DND-41 (cell line): Measurements from ENCODE around the gene TNFRSF9.

Experiments used
- ATAC-seq: fragments of 200-7000 bp; cut with Tn5 transposase; 3 replicates; pipeline ENCODE4 v1.9.1; 2021; ENCODE audit warnings: low read depth; ENCODE audit not compliant: insufficient read depth
- DNase-seq: peaks from one replicate; pipeline ENCODE4 v3.0.0-alpha.2; 2020
- H2AFZ ChIP-seq: 2 replicates; pipeline ENCODE4 v1.6.0; 2012; ENCODE audit warnings: low read depth, low read length
- H3K27ac ChIP-seq: 2 replicates; pipeline ENCODE4 v1.5.1; 2012; ENCODE audit warnings: low read length, inconsistent platforms
- H3K27me3 ChIP-seq: fragments of 200-600 bp; sonication (generic); 2 replicates; pipeline ENCODE4 v1.6.0; 2012; ENCODE audit warnings: low read length, mild to moderate bottlenecking, inconsistent platforms; ENCODE audit not compliant: insufficient read depth, poor library complexity
- H3K36me3 ChIP-seq: 2 replicates; pipeline ENCODE4 v1.5.1; 2012; ENCODE audit warnings: low read length, inconsistent platforms; ENCODE audit not compliant: insufficient read depth
- H3K4me1 ChIP-seq: 2 replicates; pipeline ENCODE4 v1.5.1; 2012; ENCODE audit warnings: mild to moderate bottlenecking, low read length; ENCODE audit not compliant: insufficient read depth
- H3K4me2 ChIP-seq: 2 replicates; pipeline ENCODE4 v1.6.0; 2012; ENCODE audit warnings: mild to moderate bottlenecking, moderate library complexity, low read length, inconsistent platforms; ENCODE audit not compliant: insufficient read depth
- H3K4me3 ChIP-seq, 2 experiments: fragments of 200-600 bp in 1 of 2; shearing (Covaris generic) in 1 of 2; 2 replicates each; pipeline ENCODE4 v1.5.1; 2012 to 2016; ENCODE audit warnings: inconsistent platforms in 2 of 2, low read length in 2 of 2, mild to moderate bottlenecking in 2 of 2, low read depth in 1 of 2, moderate library complexity in 1 of 2
- H3K79me2 ChIP-seq: 2 replicates; pipeline ENCODE4 v1.6.0; 2012; ENCODE audit warnings: low read length, inconsistent platforms; ENCODE audit not compliant: insufficient read depth
- H3K9ac ChIP-seq: 2 replicates; pipeline ENCODE4 v1.6.0; 2012; ENCODE audit warnings: low read depth, mild to moderate bottlenecking, inconsistent platforms, low read length, moderate library complexity
- H3K9me3 ChIP-seq: 2 replicates; pipeline ENCODE4 v1.5.1; 2012; ENCODE audit warnings: low read length, moderate library complexity, mild to moderate bottlenecking, inconsistent platforms; ENCODE audit not compliant: insufficient read depth, severe bottlenecking
- H4K20me1 ChIP-seq: 2 replicates; pipeline ENCODE4 v1.6.0; 2012; ENCODE audit warnings: low read length; ENCODE audit not compliant: insufficient read depth
- CTCF ChIP-seq: IDR thresholded peaks from 2 replicates; pipeline ENCODE4 v1.5.1; 2012; ENCODE audit warnings: borderline replicate concordance, low read length, moderate library complexity, mild to moderate bottlenecking; ENCODE audit not compliant: poor library complexity, severe bottlenecking; ENCODE audit errors: extremely low read depth
- EZH2 ChIP-seq: IDR thresholded peaks from 3 replicates; pipeline ENCODE4 v1.6.1; 2012; ENCODE audit warnings: borderline replicate concordance, low read depth, mild to moderate bottlenecking, moderate library complexity, low read length, inconsistent platforms; ENCODE audit not compliant: severe bottlenecking

The TNFRSF9 gene

GRCh38 chr1:7973086-7973485, 32.4 kb upstream of the TNFRSF9 start:
- Histone ChIP-seq H3K27ac (no peak overlapping the region), H3K27me3 (no peaks in the 10 kb centered on the region), H3K9ac (no peak overlapping the region), H3K4me3 (no peak overlapping the region), H3K9me3 (no peaks in the 10 kb centered on the region), H2AFZ (no peak overlapping the region), H3K79me2 (peaks cover 15% of the 10 kb centered on the region; the same call in 1 of the 2 replicates), H3K36me3 (peaks cover 71% of the 10 kb centered on the region), H3K4me1 (no peaks in the 10 kb centered on the region), H4K20me1 (peaks cover 2% of the 10 kb centered on the region; the same call in 1 of the 2 replicates), H3K4me2 (no peak overlapping the region)
- TF ChIP-seq EZH2 (no peak), CTCF (no peak)
- DNase-seq: no peak
- no peak for ATAC-seq

- Histone ChIP-seq H3K4me1 (no peaks in the 10 kb centered on the region), H3K36me3 (peaks cover 72% of the 10 kb centered on the region), H3K9me3 (no peaks in the 10 kb centered on the region), H3K4me2 (no peak overlapping the region), H3K9ac (no peak overlapping the region), H4K20me1 (peaks cover 2% of the 10 kb centered on the region; the same call in 1 of the 2 replicates), H2AFZ (no peak overlapping the region), H3K79me2 (peaks cover 22% of the 10 kb centered on the region), H3K4me3 (no peak overlapping the region), H3K27me3 (no peaks in the 10 kb centered on the region), H3K27ac (no peak overlapping the region)
- TF ChIP-seq CTCF: no peak
- TF ChIP-seq EZH2: no peak
- no peak for DNase-seq
- no peak for ATAC-seq
These were observed 31.6 kb upstream of the TNFRSF9 start for GRCh38 chr1:7972285-7972684.

GRCh38 chr1:7971024-7971423, 30.4 kb upstream of the TNFRSF9 start:
- Histone ChIP-seq H3K36me3 (peaks cover 77% of the 10 kb centered on the region), H3K9me3 (no peaks in the 10 kb centered on the region), H4K20me1 (peaks cover 7% of the 10 kb centered on the region; the same call in 1 of the 2 replicates), H3K9ac (no peak overlapping the region), H3K4me1 (peaks cover 12% of the 10 kb centered on the region; the same call in 1 of the 2 replicates), H3K27ac (no peak overlapping the region), H3K4me3 (no peak overlapping the region), H2AFZ (no peak overlapping the region), H3K4me2 (no peak overlapping the region), H3K27me3 (no peaks in the 10 kb centered on the region), H3K79me2 (peaks cover 33% of the 10 kb centered on the region)
- ATAC-seq (no peak), DNase-seq (no peak)
- TF ChIP-seq EZH2 (no peak), CTCF (no peak)

GRCh38 chr1:7970246-7970645, 29.6 kb upstream of the TNFRSF9 start:
- no peak for ATAC-seq
- no peaks in the 10 kb centered on the region for H3K27me3 ChIP-seq

More at GRCh38 chr1:7970246-7970645, 29.6 kb upstream of the TNFRSF9 start:
- DNase-seq: no peak
- Histone ChIP-seq H3K27ac (no peak overlapping the region), H3K4me3 (no peak overlapping the region), H3K4me1 (peaks cover 17% of the 10 kb centered on the region), H3K4me2 (no peak overlapping the region), H3K36me3 (peaks cover 79% of the 10 kb centered on the region), H2AFZ (no peak overlapping the region), H3K79me2 (peaks cover 40% of the 10 kb centered on the region), H4K20me1 (peaks cover 9% of the 10 kb centered on the region; the same call in 1 of the 2 replicates), H3K9me3 (no peaks in the 10 kb centered on the region), H3K9ac (no peak overlapping the region)
- no peak for TF ChIP-seq EZH2
- TF ChIP-seq CTCF: no peak
